GF-D8 (cell line): ENCODE measurements around the gene ZBTB17.

ENCODE experiments used
- DNase-seq: peaks from one replicate; lab custom pipeline; 2025; lab: John Stamatoyannopoulos, UW

ZBTB17 gene

GRCh38 chr1:15947382-15948090, 28.4 kb downstream of the ZBTB17 start:
- no peak for DNase-seq

DNA sequence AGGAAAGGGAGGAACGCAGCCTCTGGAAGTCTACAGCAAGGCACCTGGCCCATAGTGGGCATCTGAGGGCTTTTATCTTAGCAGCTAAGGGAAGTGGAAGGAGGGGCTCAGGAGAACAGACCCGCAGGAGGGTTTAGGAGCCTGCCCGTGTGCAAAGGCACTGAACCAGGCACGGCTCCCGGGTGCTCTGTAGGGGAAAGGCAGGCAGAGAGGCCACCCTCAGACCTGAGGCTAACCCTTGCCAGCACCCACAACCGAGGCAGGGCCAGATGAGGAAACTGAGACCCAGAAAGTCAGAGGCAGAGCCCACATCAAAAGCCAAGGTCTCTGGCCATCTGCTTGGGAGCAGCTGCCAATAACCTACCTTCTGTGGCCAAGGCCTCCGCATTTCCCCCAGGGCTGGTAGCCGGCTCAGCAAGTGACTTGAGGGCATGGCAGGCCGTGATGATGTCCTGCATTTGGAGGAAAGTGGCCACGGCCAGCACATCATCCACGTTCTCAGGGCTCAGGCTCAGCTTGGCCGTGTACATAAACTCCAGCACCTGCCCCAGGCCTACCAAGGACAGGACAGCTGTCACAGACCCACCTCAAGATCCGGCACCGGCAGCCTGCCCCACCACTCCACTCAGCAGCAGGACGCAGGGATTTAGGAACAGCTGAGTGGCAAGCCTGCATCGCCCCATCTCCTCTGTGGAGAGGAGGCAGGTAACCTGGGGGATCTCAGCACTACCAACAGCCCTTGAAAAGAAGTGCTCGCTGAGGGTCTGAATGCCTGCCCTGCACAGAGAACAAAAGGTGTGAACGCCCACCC, 29.1 kb downstream of the ZBTB17 start:
- no peak for DNase-seq

- no peak for DNase-seq
These were observed 30.0 kb downstream of the ZBTB17 start for GRCh38 chr1:15945832-15946448.

DNA sequence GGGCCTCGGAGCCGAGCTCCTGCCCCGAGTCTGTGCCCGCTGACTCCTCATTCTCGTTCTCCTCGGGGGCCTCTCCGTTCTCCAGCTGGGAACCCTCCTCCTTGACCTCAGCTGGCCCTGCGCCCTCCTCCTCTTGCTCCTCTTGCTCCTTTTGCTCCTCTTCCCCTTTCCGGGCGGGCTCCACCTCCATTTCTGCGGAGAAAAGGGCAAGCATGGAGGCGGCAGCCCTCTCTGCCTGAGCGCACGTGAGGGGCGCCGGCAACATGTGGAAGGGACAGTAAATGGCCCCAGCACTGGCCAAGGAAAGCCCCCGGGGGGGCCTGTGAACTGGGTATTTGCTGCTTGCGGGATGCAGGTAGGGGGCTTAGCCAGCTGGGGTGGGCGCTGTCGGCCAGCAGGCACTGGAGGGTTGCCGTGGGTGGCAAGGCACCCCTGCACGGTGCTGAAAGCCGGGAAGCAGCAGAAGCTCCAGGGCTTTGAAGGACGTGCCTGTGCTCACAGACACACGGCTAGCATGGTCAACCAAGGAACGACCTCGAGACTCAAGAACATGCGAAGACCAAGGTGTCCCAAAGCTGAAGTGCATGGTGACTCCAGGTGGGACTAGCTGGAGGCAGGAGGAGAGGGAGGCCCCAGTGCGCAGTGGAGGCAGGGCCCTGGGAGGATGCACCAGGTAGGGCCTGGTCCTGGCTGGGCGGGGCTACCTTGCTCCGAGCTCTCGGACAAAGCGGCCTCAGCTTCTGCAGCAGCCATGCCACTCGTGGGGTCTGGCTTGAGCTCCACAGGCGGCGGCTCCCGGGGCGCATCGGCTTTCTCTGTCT, 30.7 kb downstream of the ZBTB17 start:
- no peak for DNase-seq

GRCh38 chr1:15944308-15945010, 31.4 kb downstream of the ZBTB17 start:
- DNase-seq = no peak

- DNase-seq = no peak
These were observed 32.0 kb downstream of the ZBTB17 start for GRCh38 chr1:15943992-15944307.

DNA sequence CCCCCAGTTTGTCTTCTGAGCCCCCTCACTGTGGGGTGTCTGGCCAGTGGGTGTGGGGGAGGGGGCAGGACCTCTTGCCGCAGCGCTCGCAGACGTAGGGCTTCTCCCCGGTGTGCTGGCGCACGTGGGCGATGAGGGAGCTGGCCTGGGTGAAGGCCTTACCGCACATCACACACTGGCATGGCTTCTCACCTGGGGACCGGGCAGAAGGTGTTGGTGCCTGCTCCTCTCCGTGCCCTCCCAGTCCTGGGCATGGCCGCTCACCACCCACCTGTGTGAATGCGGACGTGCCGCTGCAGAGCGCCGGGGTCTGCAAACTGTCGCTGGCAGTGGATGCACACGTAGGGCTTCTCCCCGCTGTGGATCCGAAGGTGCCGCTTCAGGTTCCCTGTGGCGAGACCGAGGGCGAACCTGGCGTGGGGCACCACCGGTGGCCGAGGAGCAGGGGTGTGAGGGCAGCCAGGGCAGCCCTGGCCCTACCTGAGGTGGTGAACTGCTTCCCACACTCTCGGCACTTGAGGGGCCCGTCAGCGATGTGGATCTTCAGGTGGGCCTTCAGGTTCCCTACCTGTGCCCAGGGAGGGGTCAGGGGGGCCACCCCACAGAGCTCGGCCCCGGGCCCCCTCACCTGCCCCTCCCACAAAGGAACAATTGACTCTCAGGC, 32.4 kb downstream of the ZBTB17 start:
- no peak for DNase-seq

DNA sequence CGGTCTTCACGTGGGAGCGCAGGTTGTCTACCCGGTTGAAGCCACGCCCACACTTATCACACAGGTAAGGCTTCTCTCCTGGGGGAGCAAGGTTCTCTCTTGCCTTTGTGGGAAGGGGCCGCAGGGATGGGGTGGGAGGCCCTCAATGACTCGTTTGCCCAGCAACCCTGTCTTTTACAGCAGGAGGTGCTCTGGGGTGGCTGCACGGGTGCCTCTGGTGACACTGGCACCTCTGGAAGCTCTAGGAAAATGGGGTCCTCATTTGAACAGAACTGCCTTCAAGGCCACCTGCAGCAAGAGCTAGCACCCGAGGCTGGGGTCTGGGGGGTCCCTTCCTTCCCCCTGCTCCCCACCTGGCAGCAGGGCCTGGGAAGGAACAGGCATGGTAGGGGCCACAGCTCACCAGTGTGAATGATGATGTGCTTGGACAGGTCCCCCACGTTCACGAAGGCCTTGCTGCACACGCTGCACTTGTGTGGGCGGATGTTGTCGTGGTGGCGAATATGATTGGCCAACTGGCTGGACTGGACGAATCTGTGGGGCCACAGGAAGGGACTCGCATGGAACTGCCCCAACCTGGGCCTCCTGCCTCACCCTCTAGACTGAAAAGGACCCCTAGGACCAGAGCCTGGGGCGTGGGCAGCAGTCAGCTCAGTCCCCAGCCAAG, 33.1 kb downstream of the ZBTB17 start:
- DNase-seq = no peak

DNA sequence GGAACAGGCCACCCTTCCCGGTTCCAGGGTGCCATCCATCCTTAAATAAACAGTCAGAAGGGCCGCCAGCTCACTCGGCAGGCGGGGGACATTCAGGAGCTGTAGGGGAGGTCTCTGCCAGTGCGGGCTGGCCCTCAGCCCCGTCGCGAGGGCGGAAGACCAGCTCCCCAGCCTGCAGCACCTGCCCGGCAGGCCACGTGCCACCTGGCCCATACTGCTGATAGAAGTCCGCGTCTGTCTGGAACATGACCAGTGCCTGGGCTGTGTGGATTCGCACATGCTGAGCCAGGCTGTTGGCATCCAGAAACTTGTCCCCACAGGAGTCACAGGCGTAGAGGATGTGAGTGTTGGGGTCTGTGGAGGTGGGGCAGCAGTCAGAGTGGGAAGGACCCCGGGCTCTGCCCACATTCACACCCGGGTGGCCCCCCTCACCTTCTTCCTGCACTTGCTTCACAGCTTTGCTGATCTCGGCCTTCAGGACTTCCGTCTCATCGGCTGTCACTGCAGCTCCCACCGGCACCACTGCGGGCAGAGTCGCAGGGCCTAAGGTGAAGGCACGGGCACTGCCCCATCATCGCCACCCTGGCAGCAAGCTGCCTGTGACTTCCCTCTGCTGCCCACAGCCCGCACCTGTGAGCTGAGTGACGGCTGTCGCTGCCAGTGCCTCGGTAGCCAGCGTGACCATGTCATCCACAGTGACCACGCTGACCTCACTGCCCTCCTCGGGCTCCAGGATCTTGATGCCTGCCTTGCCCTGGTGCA, 33.8 kb downstream of the ZBTB17 start:
- DNase-seq = no peak

DNA sequence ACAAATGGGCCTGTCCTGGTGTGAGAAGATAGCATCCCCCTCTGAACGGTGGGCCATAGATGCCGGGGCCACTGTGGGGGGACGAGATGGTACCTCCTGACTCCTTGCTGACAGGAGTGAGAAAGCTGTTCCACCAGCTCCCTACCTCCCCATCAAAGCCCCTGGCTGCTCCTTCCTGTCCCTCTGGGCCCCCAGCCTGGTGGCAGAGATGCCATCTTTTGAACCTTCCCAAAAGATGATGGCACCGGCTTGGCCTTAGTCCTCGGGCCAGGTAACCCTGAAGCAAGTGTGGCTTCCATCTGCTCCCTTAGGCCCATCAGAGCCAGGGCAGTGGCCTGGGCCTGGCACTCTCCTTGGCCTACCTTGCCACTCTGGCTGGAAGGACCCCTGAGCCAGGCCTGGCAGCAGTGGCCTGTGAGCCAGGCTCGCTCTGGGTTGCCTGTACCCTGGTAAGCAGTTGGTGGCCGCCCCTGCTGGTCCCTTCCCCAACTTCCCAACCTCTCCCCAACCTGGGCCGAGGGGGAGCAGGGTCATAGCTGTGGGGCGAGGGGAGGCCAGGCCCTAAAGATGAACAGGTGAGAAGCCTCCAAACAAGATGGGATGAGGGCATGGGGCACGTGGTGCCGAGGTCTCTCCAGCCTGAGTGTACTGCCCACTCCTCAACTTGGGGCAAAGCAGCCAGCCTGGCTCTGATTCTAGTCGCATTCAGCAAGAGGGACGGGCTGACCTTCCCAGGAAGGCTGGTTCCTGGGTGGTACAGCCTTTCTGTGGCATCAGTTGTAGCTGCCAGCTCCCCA, 34.7 kb downstream of the ZBTB17 start:
- no peak for DNase-seq

- no peak for DNase-seq
These were observed 35.5 kb downstream of the ZBTB17 start for GRCh38 chr1:15940110-15941043.

- DNase-seq = no peak
These were observed 36.5 kb downstream of the ZBTB17 start for GRCh38 chr1:15939181-15940109.

DNA sequence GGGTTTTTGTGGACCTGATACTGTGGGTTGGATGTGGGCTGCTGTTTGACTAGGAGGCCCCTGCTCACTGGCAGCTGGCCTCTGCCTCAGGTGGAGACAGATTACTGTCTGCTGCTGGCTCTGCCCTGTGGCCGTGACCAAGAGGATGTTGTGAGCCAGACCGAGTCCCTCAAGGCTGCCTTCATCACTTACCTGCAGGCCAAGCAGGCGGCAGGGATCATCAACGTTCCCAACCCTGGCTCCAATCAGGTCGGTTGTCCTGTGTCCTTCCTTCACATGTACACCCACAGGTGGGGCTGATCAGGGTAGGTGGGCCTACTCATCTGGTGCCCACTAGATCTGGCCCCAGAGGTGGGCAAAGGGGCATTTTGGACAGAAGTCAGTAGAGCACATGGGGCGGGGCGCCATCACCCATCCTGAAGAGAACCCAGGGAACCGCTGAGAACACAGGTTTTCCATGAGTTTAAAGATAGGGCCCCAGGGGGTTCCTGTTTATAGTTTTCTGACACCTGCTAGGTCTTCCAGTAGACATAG, 37.2 kb downstream of the ZBTB17 start:
- no peak for DNase-seq

DNA sequence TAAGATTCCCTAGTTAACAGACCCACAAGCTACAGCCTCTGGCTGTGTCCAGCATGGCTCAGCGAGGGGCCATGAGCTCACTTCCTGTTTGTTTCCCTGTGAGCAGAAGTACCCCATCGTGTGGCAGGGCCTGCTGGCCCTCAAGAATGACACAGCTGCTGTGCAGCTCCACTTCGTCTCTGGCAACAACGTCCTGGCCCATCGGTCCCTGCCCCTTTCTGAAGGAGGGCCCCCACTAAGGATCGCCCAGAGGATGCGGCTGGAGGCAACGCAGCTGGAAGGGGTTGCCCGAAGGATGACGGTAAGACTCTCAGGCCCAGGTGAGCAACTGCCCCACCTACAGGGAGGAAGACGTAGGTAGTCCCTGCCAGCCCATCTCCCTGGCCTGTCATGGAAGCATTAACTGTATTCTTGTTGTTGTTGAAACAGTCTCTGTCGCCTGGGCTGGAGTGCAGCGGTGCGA, 38.2 kb downstream of the ZBTB17 start:
- no peak for DNase-seq

DNA sequence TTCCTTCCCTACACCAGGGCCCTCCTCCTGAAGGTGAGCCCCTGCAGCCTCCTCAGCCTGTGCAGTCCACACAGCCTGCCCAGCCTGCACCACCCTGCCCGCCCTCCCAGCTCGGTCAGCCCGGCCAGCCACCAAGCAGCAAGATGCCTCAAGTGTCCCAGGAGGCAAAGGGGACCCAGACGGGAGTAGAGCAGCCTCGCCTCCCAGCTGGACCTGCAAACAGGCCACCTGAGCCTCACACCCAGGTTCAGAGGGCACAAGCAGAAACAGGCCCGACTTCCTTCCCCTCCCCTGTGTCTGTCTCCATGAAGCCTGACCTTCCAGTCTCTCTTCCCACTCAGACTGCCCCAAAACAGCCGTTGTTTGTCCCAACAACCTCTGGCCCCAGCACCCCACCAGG, 38.8 kb downstream of the ZBTB17 start:
- DNase-seq = no peak

- no peak for DNase-seq
These were observed 39.9 kb downstream of the ZBTB17 start for GRCh38 chr1:15936025-15936424.
